GM11168 (cell line): ENCODE data around the gene GLI1.
"Not testable (repeated sequence)": the region's sequence is repeated elsewhere in the genome, so short reads cannot be mapped to it uniquely, and the experiment has no call there.

Source experiments
- in situ Hi-C: fragments of 300-500 bp; cut with MboI; formaldehyde crosslinking; loops from one replicate; pipeline ENCODE4 v1.12.0; 2022; ENCODE audit warnings: low sequenced_read_pairs; ENCODE audit not compliant: unreplicated experiment

GLI1 gene

DNA sequence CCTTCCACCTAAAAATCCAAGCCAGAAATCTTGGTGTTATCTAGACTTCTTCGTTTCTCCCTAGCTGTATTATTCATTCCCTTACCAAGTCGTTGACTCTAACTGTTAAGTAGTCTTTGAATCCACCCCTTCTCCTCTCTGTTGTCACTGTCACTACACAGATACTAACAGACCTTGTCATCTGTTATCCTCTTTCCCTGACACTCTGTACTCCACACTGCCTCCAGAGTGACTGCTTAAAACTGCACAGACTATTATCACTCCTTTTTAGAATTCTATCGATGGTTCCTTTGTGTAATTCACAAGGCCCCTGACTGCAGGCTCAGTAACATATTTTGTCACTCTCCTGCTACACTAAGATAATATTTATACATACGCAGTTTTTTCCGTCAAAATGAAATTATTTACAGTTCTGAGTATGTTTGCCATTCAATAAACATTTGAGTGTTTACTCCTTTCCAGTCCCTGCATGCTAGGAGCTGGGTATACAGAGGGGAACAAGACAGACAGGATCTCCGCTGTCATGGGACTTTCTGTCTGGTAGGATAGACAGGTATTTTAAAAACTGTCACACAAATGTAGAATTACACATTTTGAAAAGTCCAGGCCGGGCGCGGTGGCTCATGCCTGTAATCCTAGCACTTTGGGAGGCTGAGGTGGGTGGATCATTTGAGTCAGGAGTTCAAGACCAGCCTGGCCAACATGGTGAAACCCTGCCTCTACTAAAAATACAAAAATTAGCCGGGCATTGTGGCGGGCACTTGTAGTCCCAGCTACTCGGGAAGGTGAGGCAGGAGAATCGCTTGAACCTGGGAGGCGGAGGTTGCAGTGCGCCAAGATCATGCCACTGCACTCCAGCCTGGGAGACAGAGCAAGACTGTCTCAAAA lies 32.1 kb downstream of the GLI1 start:
- in situ Hi-C loops, result no loop called here

DNA sequence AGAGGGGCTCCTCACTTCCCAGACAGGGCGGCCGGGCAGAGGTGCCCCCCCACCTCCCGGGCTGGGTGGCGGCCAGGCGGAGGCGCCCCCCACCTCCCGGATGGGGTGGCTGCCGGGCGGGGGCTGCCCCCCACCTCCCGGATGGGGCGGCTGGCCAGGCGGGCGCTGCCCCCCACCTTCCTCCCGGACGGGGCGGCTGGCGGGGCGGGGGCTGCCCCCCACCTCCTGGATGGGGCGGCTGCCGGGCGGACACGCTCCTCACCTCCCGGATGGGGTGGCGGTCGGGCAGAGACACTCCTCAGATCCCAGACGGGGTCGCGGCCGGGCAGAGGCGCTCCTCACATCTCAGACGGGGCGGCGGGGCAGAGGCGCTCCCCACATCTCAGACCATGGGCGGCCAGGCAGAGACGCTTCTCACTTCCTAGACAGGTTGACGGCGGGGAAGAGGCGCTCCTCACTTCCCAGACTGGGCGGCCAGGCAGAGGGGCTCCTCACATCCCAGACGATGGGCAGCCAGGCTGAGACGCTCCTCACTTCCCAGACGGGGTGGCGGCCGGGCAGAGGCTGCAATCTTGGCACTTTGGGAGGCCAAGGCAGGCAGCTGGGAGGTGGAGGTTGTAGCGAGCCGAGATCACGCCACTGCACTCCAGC lies 35.6 kb downstream of the GLI1 start:
- in situ Hi-C loops, result not testable (repeated sequence)

DNA sequence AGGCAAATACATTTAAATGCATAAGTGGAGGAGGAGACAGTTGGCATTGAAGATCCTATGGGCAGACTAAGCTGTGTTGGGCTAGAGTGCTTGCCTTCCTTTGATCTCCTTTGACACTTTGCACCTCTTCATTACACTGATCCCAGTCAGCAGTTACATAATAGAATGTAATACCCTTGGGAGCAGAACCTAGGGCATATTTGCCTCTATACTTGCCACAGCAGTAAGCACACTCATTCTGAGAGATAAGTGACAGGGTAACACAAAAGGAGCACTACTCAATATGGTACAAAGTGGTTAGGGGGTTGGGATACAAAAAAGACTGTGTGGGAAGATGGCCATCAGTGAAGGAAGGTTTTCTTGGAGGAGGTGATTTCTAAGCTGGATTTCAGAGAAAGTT lies 37.2 kb downstream of the GLI1 start:
- in situ Hi-C loops, result no loop called here

DNA sequence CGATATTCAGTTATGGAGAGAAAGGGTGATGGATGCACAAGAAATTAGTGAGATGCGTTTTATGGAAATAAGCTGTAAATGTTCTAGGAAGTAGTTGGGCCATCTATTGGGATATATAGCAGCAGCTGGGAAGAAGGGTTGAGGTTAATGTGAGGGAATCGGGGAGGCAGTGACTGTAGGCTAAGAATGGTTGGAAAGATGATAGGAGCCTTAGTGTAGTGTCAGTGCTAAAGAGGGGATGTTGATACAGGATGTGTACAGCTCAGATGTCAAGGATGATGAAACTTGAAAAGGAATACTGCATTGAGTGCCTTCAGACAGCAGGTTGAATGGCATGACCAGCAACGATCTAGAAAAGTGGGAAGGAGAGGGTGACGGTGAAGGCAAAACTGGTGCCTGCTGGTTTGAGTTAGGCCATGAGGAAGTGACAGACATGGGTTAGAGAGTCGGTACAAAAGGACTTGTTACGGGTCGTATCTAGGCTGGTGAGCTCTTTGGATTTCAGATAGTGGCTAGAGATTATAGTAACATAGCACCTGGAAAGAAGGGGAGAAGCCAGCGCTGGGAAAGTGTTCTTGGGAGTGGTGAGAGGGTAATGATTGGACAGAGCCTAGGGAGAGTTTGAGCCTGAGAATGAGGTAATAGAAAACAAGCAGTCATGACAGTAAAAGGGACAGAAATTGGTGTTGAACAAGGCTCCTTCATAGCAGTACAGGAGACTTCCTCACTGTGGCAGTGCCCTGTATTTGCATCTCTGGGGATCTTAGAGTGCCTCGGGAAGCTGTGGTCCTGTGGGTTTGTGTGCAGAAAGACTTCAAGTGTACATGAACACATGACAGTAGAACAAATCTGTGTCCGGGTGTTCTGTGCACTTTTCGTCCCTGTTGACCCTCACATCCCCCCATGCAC lies 37.9 kb downstream of the GLI1 start:
- in situ Hi-C loops, result no loop called here

DNA sequence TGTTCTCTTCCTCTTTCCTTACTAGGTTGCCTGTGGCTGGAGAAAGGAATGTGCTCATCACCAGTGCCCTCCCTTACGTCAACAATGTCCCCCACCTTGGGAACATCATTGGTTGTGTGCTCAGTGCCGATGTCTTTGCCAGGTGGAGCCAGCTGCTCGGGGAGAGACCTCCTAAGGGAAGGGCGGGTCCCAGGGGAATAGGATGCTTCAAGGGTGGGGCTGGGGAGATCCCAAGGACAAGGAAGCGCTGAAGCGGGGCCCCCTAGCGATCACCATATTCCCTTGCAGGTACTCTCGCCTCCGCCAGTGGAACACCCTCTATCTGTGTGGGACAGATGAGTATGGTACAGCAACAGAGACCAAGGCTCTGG lies 38.5 kb downstream of the GLI1 start:
- in situ Hi-C loops, result no loop called here

DNA sequence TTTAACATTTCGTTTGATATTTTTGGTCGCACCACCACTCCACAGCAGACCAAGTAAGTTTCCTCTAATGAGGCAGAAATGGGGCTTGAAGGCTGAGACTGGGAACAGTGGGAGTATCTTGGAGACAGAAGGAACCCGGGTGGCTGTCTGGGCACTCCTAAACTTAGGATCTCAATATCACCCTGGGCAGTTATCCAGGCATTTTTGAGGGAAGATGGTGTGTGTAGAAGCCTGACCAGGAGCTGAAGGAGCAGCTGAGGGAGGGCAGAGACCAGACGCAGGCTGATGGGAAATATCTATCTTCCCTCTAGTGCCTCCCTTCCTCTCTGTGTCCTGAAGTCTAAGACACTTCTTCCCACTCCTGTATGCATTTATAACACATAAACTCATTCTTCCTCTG lies 39.0 kb downstream of the GLI1 start:
- in situ Hi-C loops, result no loop called here

DNA sequence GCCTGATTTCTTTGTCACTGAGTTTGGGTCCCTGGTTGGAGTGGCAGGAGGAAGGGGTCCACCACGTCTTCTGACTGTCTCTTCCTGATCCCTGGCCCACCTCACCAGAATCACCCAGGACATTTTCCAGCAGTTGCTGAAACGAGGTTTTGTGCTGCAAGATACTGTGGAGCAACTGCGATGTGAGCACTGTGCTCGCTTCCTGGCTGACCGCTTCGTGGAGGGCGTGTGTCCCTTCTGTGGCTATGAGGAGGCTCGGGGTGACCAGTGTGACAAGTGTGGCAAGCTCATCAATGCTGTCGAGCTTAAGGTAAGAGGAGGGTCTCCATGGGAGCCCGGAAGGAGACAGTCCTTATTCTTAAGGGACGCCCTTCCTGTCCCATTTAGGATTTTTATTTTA lies 40.6 kb downstream of the GLI1 start:
- in situ Hi-C loops, result no loop called here

DNA sequence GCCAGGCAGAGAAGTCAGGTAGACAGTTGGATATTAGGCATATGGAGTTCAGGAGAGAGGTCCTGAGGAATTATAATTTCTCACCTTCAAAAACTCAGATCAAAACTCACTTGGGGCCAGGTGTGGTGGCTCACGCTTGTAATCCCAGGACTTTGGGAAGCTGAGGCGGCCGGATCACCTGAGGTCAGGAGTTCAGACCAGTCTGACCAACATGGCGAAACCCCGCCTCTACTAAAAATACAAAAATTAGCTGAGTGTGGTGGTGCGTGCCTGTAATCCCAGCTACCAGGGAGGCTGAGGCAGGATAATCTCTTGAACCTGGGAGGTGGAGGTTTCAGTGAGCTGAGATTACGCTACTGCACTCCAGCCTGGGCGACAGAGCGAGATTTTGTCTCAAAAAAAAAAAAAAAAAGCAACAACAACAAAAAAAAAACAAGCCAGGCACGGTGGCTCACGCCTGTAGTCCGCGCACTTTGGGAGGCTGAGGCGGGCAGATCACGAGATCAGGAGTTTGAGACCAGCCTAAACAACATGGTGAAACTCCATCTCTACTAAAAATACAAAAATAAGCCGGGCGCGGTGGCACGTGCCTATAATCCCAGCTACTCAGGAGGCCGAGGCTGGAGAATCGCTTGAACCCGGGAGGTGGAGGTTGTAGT lies 42.9 kb downstream of the GLI1 start:
- in situ Hi-C loops, result not testable (repeated sequence)

DNA sequence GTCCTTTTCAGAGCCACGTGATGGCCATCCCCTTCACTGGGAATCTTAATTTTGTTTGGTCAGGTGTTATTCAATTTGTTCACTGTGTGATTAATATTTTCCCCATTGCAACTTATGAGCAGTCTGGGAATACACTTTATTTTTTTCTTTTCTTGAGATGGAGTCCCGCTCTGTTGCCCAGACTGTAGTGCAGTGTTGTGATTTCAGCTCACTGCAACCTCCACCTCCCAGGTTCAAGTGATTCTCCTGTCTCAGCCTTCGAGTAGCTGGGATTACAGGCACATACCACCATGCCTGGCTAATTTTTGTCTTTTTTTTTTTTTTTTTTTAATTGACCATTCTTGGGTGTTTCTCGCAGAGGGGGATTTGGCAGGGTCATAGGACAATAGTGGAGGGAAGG lies 47.0 kb downstream of the GLI1 start:
- in situ Hi-C loops, result not testable (repeated sequence)

DNA sequence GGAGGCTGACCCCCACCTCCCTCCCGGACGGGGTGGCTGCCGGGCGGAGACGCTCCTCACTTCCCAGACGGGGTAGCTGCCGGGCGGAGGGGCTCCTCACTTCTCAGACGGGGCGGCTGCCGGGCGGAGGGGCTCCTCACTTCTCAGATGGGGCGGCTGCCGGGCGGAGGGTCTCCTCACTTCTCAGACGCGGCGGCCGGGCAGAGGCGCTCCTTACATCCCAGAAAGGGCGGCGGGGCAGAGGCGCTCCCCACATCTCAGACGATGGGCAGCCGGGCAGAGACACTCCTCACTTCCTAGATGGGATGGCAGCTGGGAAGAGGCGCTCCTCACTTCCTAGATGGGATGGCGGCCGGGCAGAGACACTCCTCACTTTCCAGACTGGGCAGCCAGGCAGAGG lies 48.2 kb downstream of the GLI1 start:
- in situ Hi-C loops, result not testable (repeated sequence)

DNA sequence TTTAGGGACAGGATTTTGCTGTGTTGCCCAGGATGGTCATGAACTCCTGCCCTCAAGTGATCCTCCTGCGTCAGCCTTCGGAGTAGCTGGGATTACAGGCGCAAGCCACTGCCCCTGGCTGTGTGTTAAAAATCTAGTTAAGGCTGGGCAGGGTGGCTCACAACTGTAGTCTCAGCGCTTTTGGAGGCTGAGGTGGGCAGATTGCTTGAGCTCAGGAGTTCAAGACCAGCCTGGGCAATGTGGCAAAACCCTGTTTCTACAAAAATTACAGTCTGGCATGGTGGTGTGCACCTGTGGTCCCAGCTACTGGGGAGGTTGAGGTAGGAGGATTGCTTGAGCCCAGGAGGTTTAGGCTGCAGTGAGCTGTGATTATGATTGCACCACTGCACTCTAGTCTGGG lies 51.6 kb downstream of the GLI1 start:
- in situ Hi-C loops, result no loop called here

DNA sequence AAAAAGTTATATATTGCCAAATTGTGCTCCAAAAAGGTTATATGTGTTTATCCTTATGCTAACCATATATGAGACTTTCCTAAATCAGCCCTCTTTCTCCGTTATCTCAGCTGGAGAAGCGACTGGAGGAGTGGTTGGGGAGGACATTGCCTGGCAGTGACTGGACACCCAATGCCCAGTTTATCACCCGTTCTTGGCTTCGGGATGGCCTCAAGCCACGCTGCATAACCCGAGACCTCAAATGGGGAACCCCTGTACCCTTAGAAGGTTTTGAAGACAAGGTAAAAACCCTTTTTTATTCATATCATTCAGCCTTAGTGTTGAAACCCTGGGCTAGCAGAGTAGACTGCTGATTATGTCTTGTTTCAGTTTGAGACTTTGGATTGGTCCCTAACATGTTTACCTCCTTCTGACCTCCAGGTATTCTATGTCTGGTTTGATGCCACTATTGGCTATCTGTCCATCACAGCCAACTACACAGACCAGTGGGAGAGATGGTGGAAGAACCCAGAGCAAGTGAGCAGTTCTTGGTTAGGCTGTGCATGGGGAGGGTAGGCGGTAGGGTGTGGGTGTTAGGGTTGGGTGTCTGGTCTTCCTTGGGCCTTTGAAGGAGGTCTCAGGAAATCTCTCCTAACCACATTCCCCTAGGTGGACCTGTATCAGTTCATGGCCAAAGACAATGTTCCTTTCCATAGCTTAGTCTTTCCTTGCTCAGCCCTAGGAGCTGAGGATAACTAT lies 52.2 kb downstream of the GLI1 start:
- in situ Hi-C loops, result no loop called here

DNA sequence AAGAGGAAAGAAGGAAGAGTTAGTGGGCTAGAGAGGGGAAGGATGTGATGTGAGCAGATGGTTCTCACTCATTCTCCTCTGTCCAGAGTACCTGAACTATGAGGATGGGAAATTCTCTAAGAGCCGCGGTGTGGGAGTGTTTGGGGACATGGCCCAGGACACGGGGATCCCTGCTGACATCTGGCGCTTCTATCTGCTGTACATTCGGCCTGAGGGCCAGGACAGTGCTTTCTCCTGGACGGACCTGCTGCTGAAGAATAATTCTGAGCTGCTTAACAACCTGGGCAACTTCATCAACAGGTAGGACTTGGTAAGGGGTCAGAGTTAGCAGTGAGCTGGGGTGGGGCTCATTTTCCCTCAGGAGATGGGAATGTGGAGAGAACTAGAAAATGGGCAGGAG lies 53.1 kb downstream of the GLI1 start:
- in situ Hi-C loops, result no loop called here

DNA sequence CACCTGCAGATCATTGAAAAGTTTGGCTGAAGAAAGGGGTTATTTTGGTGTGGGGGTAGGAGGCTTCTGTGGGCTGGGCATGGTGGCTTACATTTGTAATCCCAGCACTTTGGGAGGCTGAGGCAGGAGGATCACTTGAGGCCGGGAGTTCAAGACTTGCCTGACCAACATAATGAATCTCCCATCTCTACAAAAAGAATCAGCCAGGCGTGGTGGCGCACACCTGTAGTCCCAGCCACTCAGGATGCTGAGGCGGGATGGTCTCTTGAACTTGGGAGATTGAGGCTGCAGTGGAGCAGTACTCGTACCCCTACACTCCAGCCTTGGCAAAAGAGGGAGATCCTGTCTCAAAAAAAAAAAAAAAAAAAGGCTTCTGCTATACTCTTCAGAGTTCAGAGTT lies 53.7 kb downstream of the GLI1 start:
- in situ Hi-C loops, result no loop called here

DNA sequence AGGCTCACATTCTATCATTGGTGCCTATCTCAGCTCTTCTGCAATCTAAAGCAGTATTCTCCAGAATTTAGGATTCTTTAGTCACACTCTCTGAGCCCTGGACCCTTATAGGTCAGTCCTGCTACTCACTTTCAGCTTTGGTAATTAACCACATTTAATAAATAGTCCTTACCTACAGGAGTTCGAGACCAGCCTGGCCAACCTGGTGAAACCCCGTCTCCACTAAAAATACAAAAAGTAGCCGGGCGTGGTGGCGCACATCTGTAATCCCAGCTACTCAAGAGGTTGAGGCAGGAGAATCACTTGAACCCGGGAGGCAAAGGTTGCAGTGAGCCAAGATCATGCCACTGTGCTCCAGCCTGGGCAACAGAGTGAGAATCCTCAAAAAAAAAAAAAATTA lies 54.1 kb downstream of the GLI1 start:
- in situ Hi-C loops, result not testable (repeated sequence)

DNA sequence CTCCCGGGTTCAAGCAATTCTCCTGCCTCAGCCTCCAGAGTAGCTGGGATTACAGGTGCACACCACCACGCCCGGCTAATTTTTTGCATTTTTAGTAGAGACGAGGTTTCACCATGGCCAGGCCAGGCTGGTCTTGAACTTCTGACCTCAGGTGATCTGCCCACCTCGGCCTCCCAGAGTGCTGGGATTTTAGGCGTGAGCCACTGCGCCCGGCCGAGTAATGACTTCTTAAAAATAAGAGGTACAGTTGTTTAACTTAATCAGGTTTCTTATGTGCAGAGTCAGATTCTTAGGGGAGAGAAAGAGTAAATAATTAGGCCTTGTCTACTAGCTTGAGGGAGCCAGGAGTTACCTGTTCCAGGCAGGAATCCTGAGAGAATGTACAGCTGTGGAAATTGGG lies 54.7 kb downstream of the GLI1 start:
- in situ Hi-C loops, result not testable (repeated sequence)

DNA sequence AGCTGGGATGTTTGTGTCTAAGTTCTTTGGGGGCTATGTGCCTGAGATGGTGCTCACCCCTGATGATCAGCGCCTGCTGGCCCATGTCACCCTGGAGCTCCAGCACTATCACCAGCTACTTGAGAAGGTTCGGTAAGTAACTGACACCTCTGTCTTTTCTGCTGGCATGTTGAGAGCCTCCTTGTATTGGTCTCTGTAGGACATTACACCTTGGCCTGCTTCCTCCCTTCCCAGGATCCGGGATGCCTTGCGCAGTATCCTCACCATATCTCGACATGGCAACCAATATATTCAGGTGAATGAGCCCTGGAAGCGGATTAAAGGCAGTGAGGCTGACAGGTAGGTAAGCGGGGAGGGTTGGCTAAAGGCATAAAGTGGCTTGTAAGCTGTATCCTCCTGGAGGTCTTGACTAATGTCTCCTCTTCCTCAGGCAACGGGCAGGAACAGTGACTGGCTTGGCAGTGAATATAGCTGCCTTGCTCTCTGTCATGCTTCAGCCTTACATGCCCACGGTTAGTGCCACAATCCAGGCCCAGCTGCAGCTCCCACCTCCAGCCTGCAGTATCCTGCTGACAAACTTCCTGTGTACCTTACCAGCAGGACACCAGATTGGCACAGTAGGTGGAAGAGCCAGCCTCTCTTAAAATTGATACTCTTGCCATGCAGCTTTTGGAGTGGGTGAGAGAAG lies 55.3 kb downstream of the GLI1 start:
- in situ Hi-C loops, result no loop called here

DNA sequence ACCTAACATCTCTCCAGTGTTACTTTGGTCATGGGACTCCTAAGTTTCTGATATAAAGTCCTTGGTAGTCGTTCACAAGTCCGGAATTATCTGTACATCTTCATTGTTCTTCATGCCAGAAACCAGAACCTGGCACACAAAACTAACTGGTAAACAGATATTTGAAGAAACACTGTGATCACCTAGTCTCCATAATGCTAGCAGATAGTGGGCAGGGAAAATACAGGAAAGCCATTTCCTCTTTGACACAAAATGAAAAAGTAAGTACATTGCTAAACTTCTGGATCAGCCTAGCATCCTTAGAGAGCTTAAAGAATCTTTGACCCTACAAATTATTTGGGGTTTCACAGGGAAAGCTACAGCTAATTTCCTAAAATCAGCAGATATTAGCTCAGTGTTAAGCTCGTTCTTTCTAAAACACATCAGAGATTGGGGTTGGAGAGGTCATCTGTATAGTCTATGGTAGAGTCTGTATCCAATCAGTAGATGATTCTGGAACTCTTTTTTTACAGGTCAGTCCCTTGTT lies 55.9 kb downstream of the GLI1 start:
- in situ Hi-C loops, result no loop called here
